GM12873 (cell line): ENCODE measurements around the gene FAT1.

Experiments used
- TF ChIP-seq, protein P1 (sequence below): IDR thresholded peaks from 2 replicates; pipeline ENCODE4 v1.5.1; 2012; ENCODE audit warnings: low read depth, mild to moderate bottlenecking, moderate library complexity, low read length, control low read depth; ENCODE audit not compliant: insufficient read depth; ENCODE audit errors: missing control alignments

The FAT1 gene

DNA sequence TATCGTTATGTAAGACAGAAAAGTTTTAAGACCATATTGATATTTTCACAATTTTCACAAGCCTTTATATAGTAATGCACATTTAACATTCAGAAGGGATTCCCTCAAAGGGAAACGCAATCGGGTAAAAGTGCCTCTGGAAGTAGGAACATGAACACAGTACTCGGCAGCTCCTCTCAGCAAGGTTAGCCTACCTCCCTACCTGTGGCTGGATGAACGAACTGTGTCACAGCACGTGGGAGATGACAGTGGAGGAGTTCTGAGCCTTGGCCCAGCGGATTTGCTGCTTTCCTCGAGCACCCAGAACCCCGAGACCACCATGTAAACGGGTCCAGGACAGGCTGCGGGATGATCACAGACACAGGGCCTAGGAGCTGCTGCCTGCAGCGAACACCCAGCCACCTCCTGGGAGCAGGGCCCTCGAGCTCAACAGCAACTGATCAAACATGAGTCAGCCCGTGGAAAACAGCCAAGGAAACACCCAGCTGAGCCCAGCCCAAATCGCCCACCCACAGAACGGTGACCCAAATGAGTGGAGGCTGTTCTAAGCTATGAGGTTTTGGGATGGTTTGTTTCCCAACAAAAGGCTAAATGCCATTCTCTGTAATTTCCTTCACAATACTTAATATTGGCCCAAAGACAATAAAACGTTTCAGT lies 30.4 kb downstream of the FAT1 start:
- TF ChIP-seq, protein P1, sequence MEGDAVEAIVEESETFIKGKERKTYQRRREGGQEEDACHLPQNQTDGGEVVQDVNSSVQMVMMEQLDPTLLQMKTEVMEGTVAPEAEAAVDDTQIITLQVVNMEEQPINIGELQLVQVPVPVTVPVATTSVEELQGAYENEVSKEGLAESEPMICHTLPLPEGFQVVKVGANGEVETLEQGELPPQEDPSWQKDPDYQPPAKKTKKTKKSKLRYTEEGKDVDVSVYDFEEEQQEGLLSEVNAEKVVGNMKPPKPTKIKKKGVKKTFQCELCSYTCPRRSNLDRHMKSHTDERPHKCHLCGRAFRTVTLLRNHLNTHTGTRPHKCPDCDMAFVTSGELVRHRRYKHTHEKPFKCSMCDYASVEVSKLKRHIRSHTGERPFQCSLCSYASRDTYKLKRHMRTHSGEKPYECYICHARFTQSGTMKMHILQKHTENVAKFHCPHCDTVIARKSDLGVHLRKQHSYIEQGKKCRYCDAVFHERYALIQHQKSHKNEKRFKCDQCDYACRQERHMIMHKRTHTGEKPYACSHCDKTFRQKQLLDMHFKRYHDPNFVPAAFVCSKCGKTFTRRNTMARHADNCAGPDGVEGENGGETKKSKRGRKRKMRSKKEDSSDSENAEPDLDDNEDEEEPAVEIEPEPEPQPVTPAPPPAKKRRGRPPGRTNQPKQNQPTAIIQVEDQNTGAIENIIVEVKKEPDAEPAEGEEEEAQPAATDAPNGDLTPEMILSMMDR = no peak

DNA sequence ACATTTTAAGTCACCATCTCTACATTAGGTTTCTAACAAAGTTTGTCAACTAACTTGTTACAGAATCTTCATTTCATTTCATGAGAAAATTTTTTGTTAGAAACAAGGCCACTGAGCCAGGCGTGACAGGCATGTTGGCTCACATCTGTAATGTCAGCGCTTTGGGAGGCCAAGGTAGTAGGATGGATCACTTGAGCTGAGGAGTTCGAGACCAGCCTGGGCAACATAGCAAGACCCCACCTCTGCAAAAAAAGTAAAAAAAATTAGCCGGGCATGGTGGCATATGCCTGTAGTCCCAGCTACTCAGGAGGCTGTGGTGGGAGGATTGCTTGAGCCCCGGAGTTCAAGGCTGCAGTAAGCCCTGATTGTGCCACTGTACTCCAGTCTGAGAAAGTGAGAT lies 32.3 kb downstream of the FAT1 start:
- TF ChIP-seq, protein P1 = no peak

- TF ChIP-seq, protein P1 = no peak
Observed at GRCh38 chr4:186689476-186689875, 34.2 kb downstream of the FAT1 start.

DNA sequence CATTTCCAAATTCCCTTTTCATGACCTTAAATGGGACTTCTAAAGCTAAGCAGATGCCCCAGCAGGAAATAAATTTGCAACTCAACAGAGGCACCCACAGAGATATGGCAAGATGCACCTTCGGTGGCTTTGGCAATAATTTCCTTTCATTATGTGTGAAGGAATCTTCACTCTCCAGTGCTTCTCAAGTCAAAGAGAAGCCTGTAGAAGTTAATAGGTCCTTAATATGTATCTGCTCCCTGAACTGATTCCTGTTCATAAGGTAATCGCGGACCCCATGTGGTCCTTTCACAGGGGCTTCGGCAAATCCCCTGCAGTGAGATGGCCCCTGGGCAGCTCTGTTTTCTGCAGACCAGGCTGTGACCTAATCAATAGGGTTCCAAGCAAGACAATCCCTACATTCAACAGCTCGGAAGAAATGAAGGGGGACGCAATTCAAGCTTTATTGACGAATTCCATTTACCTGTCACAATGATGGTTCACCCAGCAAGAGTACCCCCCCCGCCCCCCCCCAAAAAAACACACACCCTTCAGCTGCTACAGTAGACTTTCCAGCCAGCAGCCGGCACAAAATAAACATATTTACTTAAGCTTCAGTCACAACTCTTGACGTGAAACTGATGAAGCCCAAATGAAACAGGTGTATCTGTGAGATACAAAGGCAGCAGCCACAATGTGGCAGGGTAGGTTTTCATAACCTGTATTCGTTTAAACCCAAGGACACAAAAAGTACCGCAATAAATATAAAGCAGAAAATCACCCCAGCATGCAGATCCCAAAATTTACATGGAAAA lies 35.3 kb downstream of the FAT1 start:
- TF ChIP-seq, protein P1 = no peak

DNA sequence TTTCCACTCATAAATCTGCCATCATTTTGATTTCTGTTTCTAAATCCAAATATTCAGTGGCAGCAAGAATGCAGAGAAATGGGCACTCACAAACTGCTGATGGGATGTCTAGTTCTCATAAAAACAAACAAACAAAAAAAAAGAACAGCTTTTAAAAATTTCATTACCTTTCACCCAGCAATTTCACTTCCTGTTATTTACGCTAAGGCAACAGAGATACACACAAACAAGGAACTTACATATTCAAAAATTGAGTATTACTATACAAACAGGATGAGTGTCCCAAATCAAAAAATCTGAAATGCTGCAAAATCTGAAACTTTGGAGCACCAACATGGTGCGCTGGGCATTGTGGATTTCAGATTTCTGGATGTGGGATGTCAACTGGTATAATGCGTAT lies 36.4 kb downstream of the FAT1 start:
- TF ChIP-seq, protein P1 = no peak

DNA sequence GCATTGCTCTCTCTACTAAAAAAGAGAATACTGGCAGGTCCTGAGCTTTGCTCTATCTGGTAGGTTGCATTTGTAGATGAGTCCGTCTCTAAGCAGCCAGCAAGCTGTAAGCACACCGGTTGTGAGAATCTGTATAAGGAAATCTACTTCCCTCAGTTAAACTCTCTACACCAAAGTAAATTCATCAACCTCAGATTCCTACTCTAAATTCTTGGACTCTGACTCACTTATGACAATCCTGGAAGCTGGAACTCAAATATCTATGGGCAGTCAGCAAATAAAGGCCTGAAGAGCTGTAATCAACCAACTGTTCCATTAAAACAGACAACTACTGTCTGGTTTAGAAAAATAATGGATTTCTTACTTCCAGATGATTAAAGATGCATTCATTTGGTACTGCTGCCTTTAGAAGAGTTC lies 37.9 kb downstream of the FAT1 start:
- TF ChIP-seq, protein P1 = no peak

GRCh38 chr4:186684889-186685309 lies 38.8 kb downstream of the FAT1 start:
- TF ChIP-seq, protein P1 = no peak
